B cell (primary cell): ENCODE results near the gene CEACAM20. TPM values are rescaled to one million over a fixed set of nuclear protein-coding genes. Genes with fewer than 3 reads are reported as not detected.
"Not testable (repeated sequence)": the region's sequence is repeated elsewhere in the genome, so short reads cannot be mapped to it uniquely, and the experiment has no call there.

ENCODE experiments used
- ATAC-seq: fragments of 200-7000 bp; cut with Tn5 transposase; one replicate; pipeline ENCODE4 v1.10.0; 2021; ENCODE audit warnings: low read depth, mild to moderate bottlenecking, moderate number of reproducible peaks, moderate library complexity
- CTCF ChIA-PET: fragments of 350-600 bp; sonication (Branson Sonifier 250); formaldehyde crosslinking; loops from one replicate; lab custom pipeline; 2021; ENCODE audit warnings: antibody characterized with exemption, inconsistent platforms; lab: Charles Lee
- POLR2A ChIA-PET: fragments of 350-600 bp; sonication (Branson Sonifier 250); formaldehyde crosslinking; loops from one replicate; lab custom pipeline; 2021; ENCODE audit warnings: antibody characterized with exemption; lab: Charles Lee
- DNase-seq: peaks from one replicate; pipeline ENCODE4 v3.0.0; 2013
- H2AFZ ChIP-seq: 2 replicates; pipeline ENCODE4 v1.6.1; 2012; ENCODE audit warnings: mild to moderate bottlenecking, low read depth, low read length; ENCODE audit not compliant: insufficient read depth, poor library complexity, severe bottlenecking
- H3K27ac ChIP-seq, 2 donors: 1 replicate in 1 of 2; 2 replicates in 1 of 2; pipeline ENCODE4 v1.5.1; 2012 to 2013; ENCODE audit warnings: low read length in 2 of 2, mild to moderate bottlenecking in 2 of 2, moderate library complexity in 1 of 2
- H3K27me3 ChIP-seq, 4 experiments: fragments of 200-600 bp in 1 of 4; sonication (generic) in 1 of 4; replicated peaks in 1 of 4; 1 replicate in 2 of 4; 2 replicates in 2 of 4; pipeline versions ENCODE4 v1.6.1 to v1.7.0; 2013 to 2016; ENCODE audit warnings: low read length in 3 of 4, mild to moderate bottlenecking in 2 of 4, mixed read lengths in 1 of 4, moderate library complexity in 1 of 4; ENCODE audit not compliant: insufficient read depth in 4 of 4, control insufficient read depth in 3 of 4; ENCODE audit errors: control extremely low read depth in 1 of 4
- H3K36me3 ChIP-seq, 2 experiments: replicated peaks in 1 of 2; 1 replicate in 1 of 2; 2 replicates in 1 of 2; pipeline versions ENCODE4 v1.6.1 to v1.7.1; 2013; ENCODE audit warnings: low read length in 1 of 2; ENCODE audit not compliant: insufficient read depth in 2 of 2, control insufficient read depth in 1 of 2; ENCODE audit errors: control extremely low read depth in 1 of 2, extremely low read depth in 1 of 2
- H3K4me1 ChIP-seq, 2 donors: fragments of 200-600 bp in 1 of 2; sonication (generic) in 1 of 2; 1 replicate in 1 of 2; 2 replicates in 1 of 2; pipeline versions ENCODE4 v1.5.1 to v1.6.1; 2013 to 2017; ENCODE audit warnings: low read length in 2 of 2; ENCODE audit not compliant: control insufficient read depth in 2 of 2, insufficient read depth in 2 of 2
- H3K4me2 ChIP-seq: replicated peaks from 2 replicates; pipeline ENCODE3; 2012; ENCODE audit warnings: mild to moderate bottlenecking, low read depth, low read length; ENCODE audit not compliant: poor library complexity, severe bottlenecking
- H3K4me3 ChIP-seq, 5 experiments: fragments of 200-600 bp in 1 of 5; sonication (generic) in 1 of 5; 1 replicate in 3 of 5; 2 replicates in 2 of 5; pipeline versions ENCODE4 v1.5.1 to v1.7.0; 2011 to 2016; ENCODE audit warnings: low read length in 4 of 5, mild to moderate bottlenecking in 4 of 5, low read depth in 2 of 5, control low read depth in 1 of 5, moderate library complexity in 1 of 5; ENCODE audit not compliant: insufficient read depth in 1 of 5; ENCODE audit errors: control extremely low read depth in 1 of 5, extremely low read depth in 1 of 5
- H3K79me2 ChIP-seq: fragments of 200-600 bp; sonication (generic); one replicate; pipeline ENCODE4 v1.6.0; 2016; ENCODE audit warnings: low read length; ENCODE audit not compliant: control insufficient read depth, insufficient read depth
- H3K9ac ChIP-seq: fragments of 200-600 bp; sonication (generic); 2 replicates; pipeline ENCODE4 v1.6.1; 2017; ENCODE audit warnings: mild to moderate bottlenecking, low read length, moderate library complexity
- H3K9me3 ChIP-seq, 3 donors: one replicate each; pipeline versions ENCODE4 v1.6.1 to v1.7.1; 2013; ENCODE audit warnings: low read length in 2 of 3; ENCODE audit not compliant: control insufficient read depth in 2 of 3, insufficient read depth in 1 of 3; ENCODE audit errors: control extremely low read depth in 1 of 3
- H4K20me1 ChIP-seq: 2 replicates; pipeline ENCODE4 v1.6.0; 2012; ENCODE audit warnings: mild to moderate bottlenecking, low read length; ENCODE audit not compliant: insufficient read depth, control insufficient read depth, poor library complexity, severe bottlenecking
- H3K27ac Mint-ChIP-seq: one replicate; pipeline ENCODE4 v1.8.0; 2021; ENCODE audit warnings: mixed read lengths
- H3K27me3 Mint-ChIP-seq: one replicate; pipeline ENCODE4 v1.8.0; 2021; ENCODE audit warnings: mixed read lengths
- H3K4me1 Mint-ChIP-seq: one replicate; pipeline ENCODE4 v1.8.0; 2021; ENCODE audit warnings: mixed read lengths
- H3K4me3 Mint-ChIP-seq: one replicate; pipeline ENCODE4 v1.8.0; 2021; ENCODE audit warnings: mixed read lengths
- H3K9me3 Mint-ChIP-seq: one replicate; pipeline ENCODE4 v1.8.0; 2022; ENCODE audit warnings: mixed read lengths; ENCODE audit not compliant: insufficient read depth
- EZH2 ChIP-seq: IDR thresholded peaks from 2 replicates; pipeline ENCODE4 v1.6.1; 2012; ENCODE audit warnings: borderline replicate concordance, low read depth, mild to moderate bottlenecking, moderate library complexity, low read length; ENCODE audit not compliant: insufficient read depth, poor library complexity, severe bottlenecking
- WGBS: methylation state at CpG from one replicate; pipeline ENCODE4 v1.1.5; 2013; ENCODE audit warnings: missing lambda C conversion rate; ENCODE audit not compliant: insufficient coverage; 5-methylcytosine and 5-hydroxymethylcytosine counted together
- intact Hi-C: fragments of 100-400 bp; cut with micrococcal nuclease; formaldehyde crosslinking; loops from one replicate; pipeline ENCODE4 v1.10.0; 2022
- polyA plus RNA-seq: library from polyadenylated mRNA; depleted of rRNA; stranded (reverse); fragments of >200 nt; gene quantifications from 2 replicates; pipeline ENCODE4 v1.2.3, GENCODE V29; 2012
- total RNA-seq, 2 donors: library from RNA; stranded (reverse); fragments of 120-200 nt in 1 of 2; gene quantifications; 1 replicate in 1 of 2; 2 replicates in 1 of 2; pipeline versions ENCODE4 v1.2.3 to v1.2.4, GENCODE V29; 2013 to 2022
- TF ChIP-seq, protein P1 (sequence below): fragments of 200-600 bp; IDR thresholded peaks from one replicate; pipeline ENCODE4 v1.8.0; 2022; ENCODE audit warnings: antibody characterized with exemption, mild to moderate bottlenecking

The CEACAM20 gene
- total and polyA plus RNA-seq, 2 donors (not counting 1 experiment from before 2014, with no cell fraction given): not detected

DNA sequence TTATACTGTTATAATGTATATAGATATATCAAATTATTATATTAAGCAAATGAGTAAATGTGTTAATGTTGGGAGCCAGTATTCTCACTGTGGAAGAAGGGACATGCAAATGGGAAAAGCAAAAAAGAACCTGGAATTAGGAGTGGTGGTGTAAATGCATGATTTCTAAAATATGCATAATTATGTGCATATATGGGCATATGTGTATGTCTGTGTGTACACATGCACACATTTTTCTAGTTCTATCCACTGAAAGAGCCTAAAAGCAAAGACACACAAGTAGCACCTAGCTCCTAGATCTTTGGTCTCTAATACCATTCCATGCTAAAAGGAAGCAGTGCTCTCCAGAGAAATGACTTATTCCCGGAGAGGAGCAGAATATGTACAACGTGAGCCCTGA lies 38.3 kb upstream of the CEACAM20 start:
- CTCF ChIA-PET: no interaction called here

DNA sequence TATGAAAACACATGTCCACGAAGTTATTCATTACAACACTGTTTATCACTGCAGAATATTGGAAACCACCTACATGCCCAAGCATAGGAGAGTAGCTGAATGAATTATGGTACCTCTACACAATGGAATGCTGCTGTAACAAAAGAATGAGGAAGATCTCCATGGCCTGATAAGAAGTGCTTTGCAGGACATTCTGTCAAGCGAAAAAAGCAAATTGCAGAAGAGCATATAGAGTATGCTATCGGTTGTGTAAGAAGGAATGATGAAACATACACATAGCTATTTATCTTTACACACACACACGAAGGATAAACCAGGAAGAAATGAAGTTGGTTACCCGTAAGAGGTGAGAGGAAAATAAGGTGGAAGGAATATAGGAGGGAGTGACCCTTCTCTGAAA lies 37.5 kb upstream of the CEACAM20 start:
- Histone ChIP-seq H3K4me1 (no peaks in the 10 kb centered on the region), H3K27ac (no peak overlapping the region), H3K36me3 (no peaks in the 10 kb centered on the region), H4K20me1 (no peaks in the 10 kb centered on the region), H3K4me2 (no peak overlapping the region), H3K9me3 (peaks cover 0 to 8% (median 0%) of the 10 kb centered on the region in 3 donors), H2AFZ (no peak overlapping the region), H3K9ac (no peak overlapping the region), H3K4me3 (no peak overlapping the region), H3K27me3 (peaks cover 0 to 2% (median 0%) of the 10 kb centered on the region in 4 experiments), H3K79me2 (no peaks in the 10 kb centered on the region)
- no peak overlapping the region for H3K4me3 Mint-ChIP-seq
- no peaks in the 10 kb centered on the region for H3K4me1 Mint-ChIP-seq
- H3K9me3 Mint-ChIP-seq: no peaks in the 10 kb centered on the region
- CTCF ChIA-PET: no interaction called here
- ATAC-seq (no peak), DNase-seq (no peak)
- WGBS: no CpG with 5 or more reads among the region's 5 CpGs
- peaks cover 19% of the 10 kb centered on the region for H3K27me3 Mint-ChIP-seq
- TF ChIP-seq, protein P1, sequence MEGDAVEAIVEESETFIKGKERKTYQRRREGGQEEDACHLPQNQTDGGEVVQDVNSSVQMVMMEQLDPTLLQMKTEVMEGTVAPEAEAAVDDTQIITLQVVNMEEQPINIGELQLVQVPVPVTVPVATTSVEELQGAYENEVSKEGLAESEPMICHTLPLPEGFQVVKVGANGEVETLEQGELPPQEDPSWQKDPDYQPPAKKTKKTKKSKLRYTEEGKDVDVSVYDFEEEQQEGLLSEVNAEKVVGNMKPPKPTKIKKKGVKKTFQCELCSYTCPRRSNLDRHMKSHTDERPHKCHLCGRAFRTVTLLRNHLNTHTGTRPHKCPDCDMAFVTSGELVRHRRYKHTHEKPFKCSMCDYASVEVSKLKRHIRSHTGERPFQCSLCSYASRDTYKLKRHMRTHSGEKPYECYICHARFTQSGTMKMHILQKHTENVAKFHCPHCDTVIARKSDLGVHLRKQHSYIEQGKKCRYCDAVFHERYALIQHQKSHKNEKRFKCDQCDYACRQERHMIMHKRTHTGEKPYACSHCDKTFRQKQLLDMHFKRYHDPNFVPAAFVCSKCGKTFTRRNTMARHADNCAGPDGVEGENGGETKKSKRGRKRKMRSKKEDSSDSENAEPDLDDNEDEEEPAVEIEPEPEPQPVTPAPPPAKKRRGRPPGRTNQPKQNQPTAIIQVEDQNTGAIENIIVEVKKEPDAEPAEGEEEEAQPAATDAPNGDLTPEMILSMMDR: no peak
- TF ChIP-seq EZH2: no peak
- no peak overlapping the region for H3K27ac Mint-ChIP-seq
- intact Hi-C loops: no loop called here
- POLR2A ChIA-PET: no interaction called here

More for the DNA sequence above, 38.3 kb upstream of the CEACAM20 start:
- H3K9ac ChIP-seq: no peak overlapping the region
- no peak overlapping the region for H3K4me3 ChIP-seq
- no peak overlapping the region for H3K4me2 ChIP-seq
- H3K27me3 Mint-ChIP-seq: peaks cover 19% of the 10 kb centered on the region
- POLR2A ChIA-PET: no interaction called here
- H2AFZ ChIP-seq: no peak overlapping the region
- no peak for TF ChIP-seq EZH2
- TF ChIP-seq, protein P1: no peak
- no CpG with 5 or more reads among the region's 2 CpGs for WGBS
- no peak overlapping the region for H3K4me3 Mint-ChIP-seq
- H3K9me3 Mint-ChIP-seq: no peaks in the 10 kb centered on the region
- H3K27ac ChIP-seq: no peak overlapping the region
- no peak overlapping the region for H3K27ac Mint-ChIP-seq
- H3K4me1 Mint-ChIP-seq: no peaks in the 10 kb centered on the region
- ATAC-seq: no peak
- peaks cover 0 to 8% (median 0%) of the 10 kb centered on the region in 3 donors for H3K9me3 ChIP-seq
- DNase-seq: no peak
- no peaks in the 10 kb centered on the region for H3K79me2 ChIP-seq
- no peaks in the 10 kb centered on the region for H4K20me1 ChIP-seq
- no peaks in the 10 kb centered on the region for H3K36me3 ChIP-seq
- H3K27me3 ChIP-seq: peaks cover 0 to 2% (median 0%) of the 10 kb centered on the region in 4 experiments
- intact Hi-C loops: no loop called here
- no peaks in the 10 kb centered on the region for H3K4me1 ChIP-seq

DNA sequence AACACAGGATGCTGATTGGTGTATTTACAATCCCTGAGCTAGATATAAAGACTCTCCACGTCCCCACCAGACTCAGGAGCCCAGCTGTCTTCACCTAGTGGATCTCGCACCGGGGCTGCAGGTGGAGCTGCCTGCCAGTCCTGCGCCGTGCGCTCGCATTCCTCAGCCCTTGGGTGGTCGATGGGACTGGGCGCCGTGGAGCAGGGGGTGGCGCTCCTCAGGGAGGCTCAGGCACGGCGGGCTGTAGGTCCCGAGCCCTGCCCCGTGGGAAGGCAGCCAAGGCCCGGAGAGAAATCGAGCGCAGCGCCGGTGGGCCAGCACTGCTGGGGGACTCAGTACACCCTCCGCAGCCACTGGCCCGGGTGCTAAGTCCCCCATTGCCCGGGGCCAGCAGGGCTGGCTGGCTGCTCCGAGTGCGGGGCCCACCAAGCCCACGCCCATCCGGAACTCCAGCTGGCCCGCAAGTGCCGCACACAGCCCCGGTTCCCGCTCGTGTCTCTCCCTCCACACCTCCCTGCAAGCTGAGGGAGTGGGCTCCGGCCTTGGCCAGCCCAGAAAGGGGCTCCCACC lies 33.7 kb upstream of the CEACAM20 start:
- H3K9me3 ChIP-seq, POLR2A ChIA-PET, H3K4me3 Mint-ChIP-seq, DNase-seq, H3K27ac ChIP-seq, H3K36me3 ChIP-seq, CTCF ChIA-PET, H3K79me2 ChIP-seq, H3K4me3 ChIP-seq, intact Hi-C loops, H3K9ac ChIP-seq, H2AFZ ChIP-seq, H3K4me1 Mint-ChIP-seq, H3K4me2 ChIP-seq, ATAC-seq, H4K20me1 ChIP-seq, H3K27ac Mint-ChIP-seq, H3K27me3 ChIP-seq, H3K4me1 ChIP-seq, H3K9me3 Mint-ChIP-seq: not testable (repeated sequence)
- WGBS: 96% methylated on average over 22 of the region's 33 CpGs
- peaks cover 17% of the 10 kb centered on the region for H3K27me3 Mint-ChIP-seq
